GM12873 (cell line): ENCODE data around the gene NAALADL2.

Experiments used
- CTCF ChIP-seq: IDR thresholded peaks from 2 replicates; pipeline ENCODE4 v1.5.1; 2012; ENCODE audit warnings: low read depth, mild to moderate bottlenecking, moderate library complexity, low read length, control low read depth; ENCODE audit not compliant: insufficient read depth; ENCODE audit errors: missing control alignments

Gene NAALADL2

GRCh38 chr3:175129571-175129970 lies 270.4 kb downstream of the NAALADL2 start:
- TF ChIP-seq CTCF: no peak

- no peak for TF ChIP-seq CTCF
These were observed 285.2 kb downstream of the NAALADL2 start for GRCh38 chr3:175144368-175144767.

- TF ChIP-seq CTCF: no peak
These were observed 287.1 kb downstream of the NAALADL2 start for GRCh38 chr3:175146258-175146657.

GRCh38 chr3:175149675-175150074 lies 290.5 kb downstream of the NAALADL2 start:
- no peak for TF ChIP-seq CTCF

- no peak for TF ChIP-seq CTCF
These were observed 291.8 kb downstream of the NAALADL2 start for GRCh38 chr3:175150812-175151401.

- TF ChIP-seq CTCF: no peak
These were observed 294.5 kb downstream of the NAALADL2 start for GRCh38 chr3:175153595-175153994.

GRCh38 chr3:175155172-175155571 lies 296.0 kb downstream of the NAALADL2 start:
- TF ChIP-seq CTCF: no peak
